Neural cell (in vitro differentiated cells): ENCODE measurements around the gene AFG1L.

Experiments
- CTCF ChIP-seq: fragments of 450-650 bp; IDR thresholded peaks from 2 replicates; pipeline ENCODE4 v1.5.1; 2014; ENCODE audit warnings: antibody characterized with exemption, mild to moderate bottlenecking, moderate library complexity; ENCODE audit not compliant: poor library complexity, severe bottlenecking
- EP300 ChIP-seq: fragments of 450-650 bp; conservative IDR thresholded peaks from 2 replicates; pipeline ENCODE4 v1.6.1; 2014; ENCODE audit warnings: antibody characterized with exemption, mild to moderate bottlenecking, moderate library complexity; ENCODE audit not compliant: poor library complexity, severe bottlenecking
- EZH2 ChIP-seq: fragments of 200-600, 300-800 bp; shearing (Covaris generic), sonication (generic); IDR thresholded peaks from 2 replicates; pipeline ENCODE4 v1.6.1; 2014; ENCODE audit warnings: antibody characterized with exemption, low read length, borderline replicate concordance, mild to moderate bottlenecking; ENCODE audit not compliant: insufficient read depth, poor library complexity, severe bottlenecking
- POLR2AphosphoS5 ChIP-seq: IDR thresholded peaks from 2 replicates; pipeline ENCODE4 v1.6.1; 2012

GRCh38 chr6:108559097-108559883 lies 264.4 kb downstream of the AFG1L start:
- no peak for TF ChIP-seq EP300
- no peak for TF ChIP-seq CTCF
- peak; percentile 80 for TF ChIP-seq POLR2AphosphoS5
- no peak for TF ChIP-seq EZH2
